ENCODE results near the gene ATP6AP2. TPM values are rescaled to one million over a fixed set of nuclear protein-coding genes. Genes with fewer than 3 reads are reported as not detected.

Gene ATP6AP2
- total and polyA plus RNA-seq, 2 of the 13 experiments (the other 11 are each of a cell fraction or from before 2014, with no cell fraction given), result 55.6 to 108 TPM

DNA sequence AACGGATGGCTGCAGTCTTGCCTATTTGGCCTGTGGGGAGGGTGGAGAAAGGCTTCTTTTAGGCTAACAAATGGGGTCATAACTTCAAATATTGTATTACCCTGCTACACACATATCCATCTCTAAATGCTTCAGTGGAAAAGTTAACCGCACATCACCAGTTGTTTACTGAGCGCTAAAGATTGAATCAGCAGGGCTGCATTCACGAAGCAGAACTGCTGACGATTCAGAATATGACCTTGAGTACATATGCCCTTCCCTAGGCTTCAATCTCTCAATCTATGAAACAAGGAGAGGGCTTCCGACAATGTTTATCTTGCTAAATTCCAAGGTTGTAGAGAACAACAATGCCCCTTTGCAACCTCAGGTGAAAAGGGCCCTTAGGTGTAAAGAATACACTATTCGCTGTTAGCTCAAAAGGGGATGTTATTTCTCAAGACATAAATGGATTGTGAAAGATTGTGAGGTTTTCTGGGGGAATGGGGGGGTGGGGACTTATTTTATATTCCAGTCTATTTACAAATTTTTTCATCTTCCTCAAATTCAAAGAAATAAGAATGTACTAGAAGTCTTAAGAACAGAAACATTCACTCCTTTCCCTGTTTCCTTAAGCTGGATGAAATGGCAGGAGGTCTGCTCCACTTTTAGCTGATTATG, 2.6 kb upstream of the ATP6AP2 start:
- Histone ChIP-seq H3K9me3 (ENCODE audit: low read length) (no peaks in the 10 kb centered on the region), H3K4me2 (ENCODE audit: low read depth, low read length) (peak overlapping the region; percentile 53), H3K27ac (ENCODE audit: extremely low read length, insufficient read depth, low read length) (no peak overlapping the region), H3K79me2 (ENCODE audit: insufficient read depth, low read length) (peaks cover 18% of the 10 kb centered on the region), H3K36me3 (replicated peaks in 1 of 2; ENCODE audit: control insufficient read depth in 1 of 2, insufficient read depth in 2 of 2, low read length in 2 of 2) (no peaks in the 10 kb centered on the region), H3K4me1 (ENCODE audit: insufficient read depth, low read length) (peaks cover 46% of the 10 kb centered on the region), H3K4me3 (replicated peaks in 1 of 3; ENCODE audit: insufficient read depth in 1 of 3, low read depth in 2 of 3, low read length in 3 of 3) (peak overlapping the region in 2 of 3 experiments; percentile 7 to 13; a peak in 1 of 6 replicates), H4K20me1 (ENCODE audit: insufficient read depth, low read length) (no peaks in the 10 kb centered on the region), H3K27me3 (ENCODE audit: control insufficient read depth in 1 of 2, insufficient read depth in 2 of 2, low read length in 2 of 2) (no peaks in the 10 kb centered on the region; a peak in 1 of 5 replicates), H2AFZ (ENCODE audit: low read length) (no peak overlapping the region), H3K9ac (ENCODE audit: insufficient read depth, low read depth, low read length) (no peak overlapping the region)
- ATAC-seq, result no peak
- FAIRE-seq, result peak; percentile 51
- WGBS (ENCODE audit: low lambda C conversion rate), result 2% methylated on average over 6 of the region's 7 CpGs
- intact Hi-C loops (cut with micrococcal nuclease; ENCODE audit: unreplicated experiment) (no loop called here), in situ Hi-C loops (cut with HindIII; ENCODE audit: extremely low pct_ligation_motif_present, low pct_unique_long_range_greater_than_20kb) (no loop called here)
- peak; percentile 40 for DNase-seq (ENCODE audit: low spot score)
- ChIA-PET POLR2A (no interaction called here), CTCF (ENCODE audit: low intra/inter-chr PET ratio, low total read pairs) (no interaction called here)
- BruUV-seq (replicated peaks), result no TSS peak
- TF ChIP-seq RBM22 (optimal IDR thresholded peaks at IDR 0.05; ENCODE audit: low read length) (no peak), FOXP1 (IDR thresholded peaks at IDR 0.05) (no peak), FOXP1 (CRISPR knock-in tag; IDR thresholded peaks at IDR 0.05) (peak; percentile 37; the same call in 1 of the 2 replicates), FOXA3 (CRISPR knock-in tag; IDR thresholded peaks at IDR 0.05) (peak; percentile 28; the same call in 1 of the 2 replicates), MTF1 (CRISPR knock-in tag; IDR thresholded peaks at IDR 0.05) (no peak), NFIB (CRISPR knock-in tag; IDR thresholded peaks at IDR 0.05; ENCODE audit: borderline replicate concordance) (no peak), CREB1 (IDR thresholded peaks at IDR 0.05) (no peak), CREB1 (CRISPR knock-in tag; IDR thresholded peaks at IDR 0.05) (no peak), ZNF7 (CRISPR knock-in tag; IDR thresholded peaks at IDR 0.05) (no peak), SRF (IDR thresholded peaks at IDR 0.05; ENCODE audit: low read depth, low read length) (no peak), ZNF121 (CRISPR knock-in tag; IDR thresholded peaks at IDR 0.05) (no peak), RBM39 (IDR thresholded peaks at IDR 0.05; ENCODE audit: low read depth, low read length, poor library complexity, severe bottlenecking) (no peak), ZNF205 (CRISPR knock-in tag; IDR thresholded peaks at IDR 0.05) (peak; percentile 97), MAFF (IDR thresholded peaks at IDR 0.05; ENCODE audit: low read depth, low read length) (peak; percentile 85)
- TF ChIP-seq, protein P1, sequence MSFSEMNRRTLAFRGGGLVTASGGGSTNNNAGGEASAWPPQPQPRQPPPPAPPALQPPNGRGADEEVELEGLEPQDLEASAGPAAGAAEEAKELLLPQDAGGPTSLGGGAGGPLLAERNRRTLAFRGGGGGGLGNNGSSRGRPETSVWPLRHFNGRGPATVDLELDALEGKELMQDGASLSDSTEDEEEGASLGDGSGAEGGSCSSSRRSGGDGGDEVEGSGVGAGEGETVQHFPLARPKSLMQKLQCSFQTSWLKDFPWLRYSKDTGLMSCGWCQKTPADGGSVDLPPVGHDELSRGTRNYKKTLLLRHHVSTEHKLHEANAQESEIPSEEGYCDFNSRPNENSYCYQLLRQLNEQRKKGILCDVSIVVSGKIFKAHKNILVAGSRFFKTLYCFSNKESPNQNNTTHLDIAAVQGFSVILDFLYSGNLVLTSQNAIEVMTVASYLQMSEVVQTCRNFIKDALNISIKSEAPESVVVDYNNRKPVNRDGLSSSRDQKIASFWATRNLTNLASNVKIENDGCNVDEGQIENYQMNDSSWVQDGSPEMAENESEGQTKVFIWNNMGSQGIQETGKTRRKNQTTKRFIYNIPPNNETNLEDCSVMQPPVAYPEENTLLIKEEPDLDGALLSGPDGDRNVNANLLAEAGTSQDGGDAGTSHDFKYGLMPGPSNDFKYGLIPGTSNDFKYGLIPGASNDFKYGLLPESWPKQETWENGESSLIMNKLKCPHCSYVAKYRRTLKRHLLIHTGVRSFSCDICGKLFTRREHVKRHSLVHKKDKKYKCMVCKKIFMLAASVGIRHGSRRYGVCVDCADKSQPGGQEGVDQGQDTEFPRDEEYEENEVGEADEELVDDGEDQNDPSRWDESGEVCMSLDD (CRISPR knock-in tag; IDR thresholded peaks at IDR 0.05; ENCODE audit: borderline replicate concordance), result no peak
- TF ChIP-seq, protein P2, sequence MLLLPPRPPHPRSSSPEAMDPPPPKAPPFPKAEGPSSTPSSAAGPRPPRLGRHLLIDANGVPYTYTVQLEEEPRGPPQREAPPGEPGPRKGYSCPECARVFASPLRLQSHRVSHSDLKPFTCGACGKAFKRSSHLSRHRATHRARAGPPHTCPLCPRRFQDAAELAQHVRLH (CRISPR knock-in tag; IDR thresholded peaks at IDR 0.05; ENCODE audit: borderline replicate concordance, low read depth), result no peak
- TF ChIP-seq, protein P3, sequence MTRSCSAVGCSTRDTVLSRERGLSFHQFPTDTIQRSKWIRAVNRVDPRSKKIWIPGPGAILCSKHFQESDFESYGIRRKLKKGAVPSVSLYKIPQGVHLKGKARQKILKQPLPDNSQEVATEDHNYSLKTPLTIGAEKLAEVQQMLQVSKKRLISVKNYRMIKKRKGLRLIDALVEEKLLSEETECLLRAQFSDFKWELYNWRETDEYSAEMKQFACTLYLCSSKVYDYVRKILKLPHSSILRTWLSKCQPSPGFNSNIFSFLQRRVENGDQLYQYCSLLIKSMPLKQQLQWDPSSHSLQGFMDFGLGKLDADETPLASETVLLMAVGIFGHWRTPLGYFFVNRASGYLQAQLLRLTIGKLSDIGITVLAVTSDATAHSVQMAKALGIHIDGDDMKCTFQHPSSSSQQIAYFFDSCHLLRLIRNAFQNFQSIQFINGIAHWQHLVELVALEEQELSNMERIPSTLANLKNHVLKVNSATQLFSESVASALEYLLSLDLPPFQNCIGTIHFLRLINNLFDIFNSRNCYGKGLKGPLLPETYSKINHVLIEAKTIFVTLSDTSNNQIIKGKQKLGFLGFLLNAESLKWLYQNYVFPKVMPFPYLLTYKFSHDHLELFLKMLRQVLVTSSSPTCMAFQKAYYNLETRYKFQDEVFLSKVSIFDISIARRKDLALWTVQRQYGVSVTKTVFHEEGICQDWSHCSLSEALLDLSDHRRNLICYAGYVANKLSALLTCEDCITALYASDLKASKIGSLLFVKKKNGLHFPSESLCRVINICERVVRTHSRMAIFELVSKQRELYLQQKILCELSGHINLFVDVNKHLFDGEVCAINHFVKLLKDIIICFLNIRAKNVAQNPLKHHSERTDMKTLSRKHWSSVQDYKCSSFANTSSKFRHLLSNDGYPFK (CRISPR knock-in tag; IDR thresholded peaks at IDR 0.05; ENCODE audit: borderline replicate concordance), result no peak
- TF ChIP-seq, protein P4, sequence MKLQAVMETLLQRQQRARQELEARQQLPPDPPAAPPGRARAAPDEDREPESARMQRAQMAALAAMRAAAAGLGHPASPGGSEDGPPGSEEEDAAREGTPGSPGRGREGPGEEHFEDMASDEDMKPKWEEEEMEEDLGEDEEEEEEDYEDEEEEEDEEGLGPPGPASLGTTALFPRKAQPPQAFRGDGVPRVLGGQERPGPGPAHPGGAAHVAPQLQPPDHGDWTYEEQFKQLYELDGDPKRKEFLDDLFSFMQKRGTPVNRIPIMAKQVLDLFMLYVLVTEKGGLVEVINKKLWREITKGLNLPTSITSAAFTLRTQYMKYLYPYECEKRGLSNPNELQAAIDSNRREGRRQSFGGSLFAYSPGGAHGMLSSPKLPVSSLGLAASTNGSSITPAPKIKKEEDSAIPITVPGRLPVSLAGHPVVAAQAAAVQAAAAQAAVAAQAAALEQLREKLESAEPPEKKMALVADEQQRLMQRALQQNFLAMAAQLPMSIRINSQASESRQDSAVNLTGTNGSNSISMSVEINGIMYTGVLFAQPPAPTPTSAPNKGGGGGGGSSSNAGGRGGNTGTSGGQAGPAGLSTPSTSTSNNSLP (IDR thresholded peaks at IDR 0.05; ENCODE audit: low read depth, low read length), result no peak
